Nephron progenitor cell (in vitro differentiated cells): ENCODE measurements around the gene MAPK1.

Experiments
- DNase-seq: peaks from one replicate; pipeline ENCODE4 v3.0.0; 2021
- H3K27ac Mint-ChIP-seq: 2 replicates; pipeline ENCODE4 v1.8.0; 2021; ENCODE audit warnings: mild to moderate bottlenecking, moderate library complexity, mixed read lengths
- H3K27me3 Mint-ChIP-seq: 2 replicates; pipeline ENCODE4 v1.8.0; 2021; ENCODE audit warnings: mild to moderate bottlenecking, low read depth, mixed read lengths; ENCODE audit not compliant: poor library complexity
- H3K36me3 Mint-ChIP-seq: 2 replicates; pipeline ENCODE4 v1.8.0; 2021; ENCODE audit warnings: low read depth, mixed read lengths
- H3K4me1 Mint-ChIP-seq: 2 replicates; pipeline ENCODE4 v1.8.0; 2021; ENCODE audit warnings: mixed read lengths
- H3K4me3 Mint-ChIP-seq: 2 replicates; pipeline ENCODE4 v1.8.0; 2021; ENCODE audit warnings: mild to moderate bottlenecking, moderate library complexity, mixed read lengths
- H3K9me3 Mint-ChIP-seq: 2 replicates; pipeline ENCODE4 v1.8.0; 2021; ENCODE audit warnings: mild to moderate bottlenecking, moderate library complexity, mixed read lengths
- CTCF ChIP-seq: fragments of 200-600 bp; sonication (generic); IDR thresholded peaks from 2 replicates; pipeline ENCODE4 v1.5.0; 2021; ENCODE audit warnings: antibody characterized with exemption

MAPK1 gene

GRCh38 chr22:21764038-21764804, 103.2 kb downstream of the MAPK1 start:
- Mint-ChIP-seq H3K4me3 (no peak overlapping the region), H3K27ac (peak overlapping the region; percentile 25), H3K36me3 (peaks cover 64% of the 10 kb centered on the region), H3K4me1 (peaks cover 6% of the 10 kb centered on the region), H3K27me3 (no peaks in the 10 kb centered on the region), H3K9me3 (no peaks in the 10 kb centered on the region)
- no peak for DNase-seq
- TF ChIP-seq CTCF, result no peak

- Mint-ChIP-seq H3K27ac (peak overlapping the region; percentile 87), H3K27me3 (no peaks in the 10 kb centered on the region), H3K4me3 (no peak overlapping the region), H3K36me3 (peaks cover 60% of the 10 kb centered on the region), H3K9me3 (no peaks in the 10 kb centered on the region), H3K4me1 (peaks cover 14% of the 10 kb centered on the region)
- no peak for TF ChIP-seq CTCF
- no peak for DNase-seq
Observed at GRCh38 chr22:21762712-21763581, 104.5 kb downstream of the MAPK1 start.

- no peak for DNase-seq
- peaks cover 13% of the 10 kb centered on the region for H3K4me1 Mint-ChIP-seq
- H3K4me3 Mint-ChIP-seq, result no peak overlapping the region
- no peaks in the 10 kb centered on the region for H3K27me3 Mint-ChIP-seq
- peaks cover 58% of the 10 kb centered on the region for H3K36me3 Mint-ChIP-seq
- TF ChIP-seq CTCF, result no peak
- no peaks in the 10 kb centered on the region for H3K9me3 Mint-ChIP-seq
- peak overlapping the region; percentile 87 for H3K27ac Mint-ChIP-seq
Observed at GRCh38 chr22:21761994-21762680, 105.3 kb downstream of the MAPK1 start.

- TF ChIP-seq CTCF, result no peak
- no peak overlapping the region for H3K4me3 Mint-ChIP-seq
- H3K27ac Mint-ChIP-seq, result no peak overlapping the region
- peaks cover 52% of the 10 kb centered on the region for H3K36me3 Mint-ChIP-seq
- no peak for DNase-seq
- no peaks in the 10 kb centered on the region for H3K27me3 Mint-ChIP-seq
- peaks cover 14% of the 10 kb centered on the region for H3K4me1 Mint-ChIP-seq
- H3K9me3 Mint-ChIP-seq, result no peaks in the 10 kb centered on the region
Observed at GRCh38 chr22:21761086-21761485, 106.4 kb downstream of the MAPK1 start.

GRCh38 chr22:21760640-21761039, 106.8 kb downstream of the MAPK1 start:
- H3K27ac Mint-ChIP-seq, result no peak overlapping the region
- no peaks in the 10 kb centered on the region for H3K27me3 Mint-ChIP-seq
- no peak for TF ChIP-seq CTCF

More at GRCh38 chr22:21760640-21761039, 106.8 kb downstream of the MAPK1 start:
- DNase-seq, result no peak
- no peaks in the 10 kb centered on the region for H3K9me3 Mint-ChIP-seq
- H3K4me3 Mint-ChIP-seq, result no peak overlapping the region
- H3K36me3 Mint-ChIP-seq, result peaks cover 51% of the 10 kb centered on the region
- H3K4me1 Mint-ChIP-seq, result peaks cover 19% of the 10 kb centered on the region
